ENCODE data around the gene KCNE2.
"Not testable (repeated sequence)": the region's sequence is repeated elsewhere in the genome, so short reads cannot be mapped to it uniquely, and the experiment has no call there.

The KCNE2 gene

GRCh38 chr21:34417448-34418077 is 53.8 kb downstream of the KCNE2 start:
- not testable (repeated sequence) for DNase-seq

Data from effector CD8-positive, alpha-beta T cell (primary cell).